Stimulated activated effector memory CD8-positive, alpha-beta T cell treated with anti-CD3 and anti-CD28 coated beads, Interleukin-12 subunit alpha, Interleukin-12 subunit beta, amount 100 ng/mL, for 72 hours (primary cell): ENCODE measurements around the gene MYOT.
A peak's percentile ranks its signal among the peaks of the same experiment; 100 is the strongest.

Source experiments
- ATAC-seq: fragments of 150-1000 bp; cut with Tn5 transposase; 2 replicates; pipeline ENCODE4 v1.10.0; 2021
- DNase-seq, 2 donors: peaks; one replicate each; pipeline ENCODE4 v3.0.0; 2021 to 2022; ENCODE audit warnings: low spot score in 2 of 2
- H3K27ac Mint-ChIP-seq: one replicate; pipeline ENCODE4 v1.8.0; 2022; ENCODE audit warnings: mild to moderate bottlenecking, mixed read lengths
- H3K36me3 Mint-ChIP-seq: one replicate; pipeline ENCODE4 v1.8.0; 2022; ENCODE audit warnings: mild to moderate bottlenecking, mixed read lengths
- H3K4me1 Mint-ChIP-seq: one replicate; pipeline ENCODE4 v1.8.0; 2022; ENCODE audit warnings: mixed read lengths
- H3K4me3 Mint-ChIP-seq: one replicate; pipeline ENCODE4 v1.8.0; 2022; ENCODE audit warnings: mild to moderate bottlenecking, mixed read lengths
- H3K9me3 Mint-ChIP-seq: one replicate; pipeline ENCODE4 v1.8.0; 2022; ENCODE audit warnings: mixed read lengths

Gene MYOT

GRCh38 chr5:137871571-137871970, 3.9 kb downstream of the MYOT start:
- DNase-seq (no peak), ATAC-seq (no peak)
- no peaks in the 10 kb centered on the region for H3K36me3 Mint-ChIP-seq
- no peaks in the 10 kb centered on the region for H3K9me3 Mint-ChIP-seq
- no peak overlapping the region for H3K4me3 Mint-ChIP-seq
- H3K4me1 Mint-ChIP-seq: no peaks in the 10 kb centered on the region
- no peak overlapping the region for H3K27ac Mint-ChIP-seq

DNA sequence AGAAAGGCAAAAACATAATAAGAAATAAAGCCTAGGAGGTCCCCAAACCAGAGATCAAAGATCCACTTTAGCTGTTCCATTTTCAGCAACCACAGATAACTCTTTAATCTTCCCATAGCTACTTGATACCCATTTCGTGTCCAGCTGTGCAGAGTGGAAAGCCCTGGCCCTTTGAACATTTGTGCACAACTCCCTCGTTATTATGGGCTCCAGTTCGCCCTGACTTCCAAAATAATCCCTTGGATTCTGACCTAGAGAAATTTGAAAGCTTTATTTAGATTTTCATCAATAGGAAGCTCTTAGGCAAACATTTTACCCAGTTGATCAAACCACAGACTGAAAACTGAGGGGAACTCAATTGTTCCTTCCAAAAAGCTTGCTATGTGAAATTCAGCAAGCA, 4.8 kb downstream of the MYOT start:
- no peak for DNase-seq
- Mint-ChIP-seq H3K27ac (no peak overlapping the region), H3K9me3 (no peaks in the 10 kb centered on the region), H3K36me3 (no peaks in the 10 kb centered on the region), H3K4me3 (no peak overlapping the region), H3K4me1 (no peaks in the 10 kb centered on the region)
- ATAC-seq: no peak

DNA sequence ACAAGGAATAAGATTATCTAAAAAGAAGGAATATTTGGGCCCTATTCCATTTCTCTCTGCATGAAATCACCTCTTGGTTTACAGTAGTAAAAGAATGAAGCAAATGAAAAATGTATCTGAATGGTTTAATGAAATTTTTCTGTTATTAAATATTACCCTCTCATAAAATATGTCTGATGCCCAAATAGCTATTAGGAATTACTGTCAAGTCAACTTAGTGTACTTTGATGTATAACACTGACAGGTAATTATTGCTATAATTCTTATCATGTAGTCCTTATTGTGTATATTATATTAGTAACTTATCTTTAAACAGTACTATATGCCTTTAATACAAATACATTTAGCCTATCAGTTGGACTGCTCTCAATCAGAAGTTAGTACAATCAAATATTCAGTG, 8.4 kb downstream of the MYOT start:
- no peaks in the 10 kb centered on the region for H3K9me3 Mint-ChIP-seq
- ATAC-seq (no peak), DNase-seq (no peak)
- no peak overlapping the region for H3K4me3 Mint-ChIP-seq
- no peaks in the 10 kb centered on the region for H3K4me1 Mint-ChIP-seq
- no peak overlapping the region for H3K27ac Mint-ChIP-seq
- H3K36me3 Mint-ChIP-seq: no peaks in the 10 kb centered on the region

DNA sequence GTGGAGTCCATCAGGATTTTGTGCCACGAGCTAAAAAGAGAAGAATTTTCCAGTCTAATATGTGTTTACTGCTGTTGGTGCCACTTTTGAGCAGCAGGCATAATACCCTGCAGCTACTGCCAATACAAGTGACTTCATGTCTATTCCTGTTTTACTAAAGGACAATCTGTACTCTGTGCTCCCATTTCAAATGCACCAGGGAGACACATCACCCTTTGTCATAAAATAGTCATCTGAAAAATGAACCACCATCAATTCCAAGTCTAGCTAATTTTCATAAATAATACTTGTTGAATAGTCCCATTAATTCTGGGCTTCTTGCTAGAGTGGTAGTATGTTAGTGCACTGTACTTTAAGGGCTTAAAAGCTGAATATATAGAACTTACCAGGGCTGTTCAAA, 12.7 kb downstream of the MYOT start:
- H3K27ac Mint-ChIP-seq: no peak overlapping the region
- H3K4me3 Mint-ChIP-seq: no peak overlapping the region
- DNase-seq: no peak

DNA sequence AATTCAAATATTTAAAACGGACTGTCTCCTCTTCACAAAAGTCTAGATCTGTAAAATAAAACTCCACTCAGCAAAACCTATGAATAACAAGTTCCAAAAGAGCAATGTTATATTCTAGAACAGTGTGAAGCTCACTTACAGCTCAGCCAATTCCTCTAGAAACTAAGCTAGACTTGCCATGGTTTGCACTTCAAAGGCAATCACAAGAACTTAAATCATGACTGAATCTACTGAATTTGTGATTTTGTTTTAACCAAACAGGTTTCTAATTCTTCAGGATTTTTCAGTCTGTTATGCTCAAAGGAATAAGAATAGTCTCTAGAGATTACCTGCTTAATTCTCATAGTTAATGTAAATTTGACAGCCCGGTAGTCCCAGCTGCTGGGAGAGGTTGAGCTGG, 20.2 kb downstream of the MYOT start:
- H3K36me3 Mint-ChIP-seq: no peaks in the 10 kb centered on the region
- DNase-seq (no peak), ATAC-seq (no peak)
- peak overlapping the region; percentile 79 for H3K4me3 Mint-ChIP-seq
- H3K4me1 Mint-ChIP-seq: peaks cover 6% of the 10 kb centered on the region
- H3K27ac Mint-ChIP-seq: peak overlapping the region; percentile 91
- no peaks in the 10 kb centered on the region for H3K9me3 Mint-ChIP-seq

More for the DNA sequence above, 12.7 kb downstream of the MYOT start:
- ATAC-seq: no peak
- Mint-ChIP-seq H3K4me1 (no peaks in the 10 kb centered on the region), H3K36me3 (no peaks in the 10 kb centered on the region), H3K9me3 (no peaks in the 10 kb centered on the region)

DNA sequence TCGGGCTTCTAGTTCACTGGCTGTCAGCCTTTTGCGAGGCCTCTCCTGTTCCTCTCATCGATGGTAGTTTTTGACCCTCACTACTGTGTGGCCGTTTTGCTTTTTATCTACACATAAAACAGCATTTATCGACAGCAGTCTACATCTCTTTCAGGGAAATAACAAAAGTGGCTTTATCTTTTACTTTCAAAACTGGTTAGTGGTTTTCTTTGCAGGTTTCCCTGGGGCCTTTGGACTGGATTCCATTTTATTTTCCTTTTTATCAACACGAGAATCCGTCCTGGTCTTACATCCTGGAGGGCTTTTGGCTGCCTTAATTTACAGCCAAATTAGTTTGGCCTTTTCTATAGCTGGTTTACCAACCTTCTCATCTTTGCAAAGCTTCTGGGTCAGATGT, 20.8 kb downstream of the MYOT start:
- peaks cover 6% of the 10 kb centered on the region for H3K4me1 Mint-ChIP-seq
- H3K9me3 Mint-ChIP-seq: no peaks in the 10 kb centered on the region
- H3K4me3 Mint-ChIP-seq: peak overlapping the region; percentile 79
- ATAC-seq: no peak
- peak overlapping the region; percentile 91 for H3K27ac Mint-ChIP-seq
- no peaks in the 10 kb centered on the region for H3K36me3 Mint-ChIP-seq
- no peak for DNase-seq

GRCh38 chr5:137888863-137889759, 21.5 kb downstream of the MYOT start, which contains the start of gene PKD2L2:
TSS of gene PKD2L2 (plus strand) at chr5:137889457. CDS start at chr5:137889492, 35 bp downstream.
- H3K9me3 Mint-ChIP-seq: no peaks in the 10 kb centered on the region
- peak within 1 kb of the TSS; percentile 79 for H3K4me3 Mint-ChIP-seq
- H3K4me1 Mint-ChIP-seq: peaks cover 6% of the 10 kb centered on the region
- ATAC-seq: peak; percentile 99
- H3K27ac Mint-ChIP-seq: peak within 1 kb of the TSS; percentile 91
- no peaks in the 10 kb centered on the region for H3K36me3 Mint-ChIP-seq
- peak; percentile 67 to 87 for DNase-seq

DNA sequence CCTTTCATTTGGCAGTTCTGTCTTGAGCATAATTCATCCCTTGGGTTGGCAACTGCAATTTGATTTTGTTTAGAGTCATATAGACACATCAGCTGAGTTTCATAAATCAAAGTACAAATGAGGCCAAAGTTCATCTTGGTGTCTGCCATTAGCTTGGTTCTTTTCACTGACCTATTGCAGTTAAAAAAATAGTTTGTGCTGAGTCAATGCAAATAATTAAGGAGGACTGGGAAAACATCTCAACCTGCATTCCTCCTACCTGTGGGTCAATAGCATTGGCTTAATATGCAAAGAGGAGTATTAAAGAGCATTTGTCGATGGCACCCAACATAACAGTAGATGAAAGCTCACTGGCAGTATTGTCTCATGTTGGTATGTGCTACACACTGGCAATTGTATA, 23.2 kb downstream of the MYOT start:
- ATAC-seq: no peak
- H3K27ac Mint-ChIP-seq: no peak overlapping the region
- H3K4me3 Mint-ChIP-seq: no peak overlapping the region
- H3K36me3 Mint-ChIP-seq: no peaks in the 10 kb centered on the region
- H3K4me1 Mint-ChIP-seq: peaks cover 6% of the 10 kb centered on the region
- no peaks in the 10 kb centered on the region for H3K9me3 Mint-ChIP-seq
- DNase-seq: no peak

- Mint-ChIP-seq H3K9me3 (no peaks in the 10 kb centered on the region), H3K36me3 (no peaks in the 10 kb centered on the region), H3K27ac (no peak overlapping the region), H3K4me1 (peaks cover 6% of the 10 kb centered on the region), H3K4me3 (no peak overlapping the region)
- ATAC-seq (no peak), DNase-seq (no peak)
These were observed 24.2 kb downstream of the MYOT start for GRCh38 chr5:137891849-137892248.

DNA sequence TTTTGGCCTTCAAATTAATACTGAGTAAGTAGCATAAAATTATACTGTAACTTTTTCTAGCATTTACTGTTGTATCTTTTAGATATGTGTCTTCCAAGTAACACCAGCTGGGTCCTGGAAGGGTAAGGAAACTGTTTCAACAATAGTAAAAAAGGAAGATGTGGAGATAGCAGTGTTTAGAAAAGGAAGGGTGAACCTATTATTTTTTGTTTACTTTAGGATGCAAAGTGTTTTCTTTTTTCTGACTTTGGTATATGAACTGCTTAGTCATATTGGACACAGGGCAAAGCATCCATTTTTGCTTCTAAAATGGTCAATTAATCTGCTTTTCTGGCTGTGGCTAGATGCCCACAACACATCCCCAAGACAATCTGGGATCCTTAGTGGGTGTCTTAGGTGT, 26.9 kb downstream of the MYOT start:
- Mint-ChIP-seq H3K9me3 (no peaks in the 10 kb centered on the region), H3K4me1 (no peaks in the 10 kb centered on the region), H3K4me3 (no peak overlapping the region), H3K27ac (no peak overlapping the region), H3K36me3 (no peaks in the 10 kb centered on the region)
- no peak for ATAC-seq
- no peak for DNase-seq

DNA sequence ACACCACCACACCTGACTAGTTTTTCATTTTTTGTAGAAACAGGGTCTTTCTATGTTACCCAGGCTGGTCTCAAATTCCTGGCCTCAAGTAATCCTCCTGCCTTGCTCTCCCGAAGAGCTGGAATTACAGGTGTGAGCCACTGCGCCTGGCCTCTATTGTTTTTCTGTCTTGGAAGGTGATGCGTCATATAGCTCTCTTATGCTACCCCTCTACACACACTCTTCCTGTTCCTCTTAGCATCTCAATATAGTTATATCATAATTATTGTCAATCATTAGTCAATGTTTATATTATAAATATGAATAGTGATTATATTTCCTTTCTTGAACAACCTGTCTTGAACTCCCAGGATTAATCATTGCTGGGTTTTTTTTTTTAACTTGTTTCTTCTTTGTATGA, 28.9 kb downstream of the MYOT start:
- no peaks in the 10 kb centered on the region for H3K36me3 Mint-ChIP-seq
- no peaks in the 10 kb centered on the region for H3K9me3 Mint-ChIP-seq
- ATAC-seq: no peak
- no peak overlapping the region for H3K27ac Mint-ChIP-seq
- DNase-seq: no peak
- H3K4me1 Mint-ChIP-seq: no peaks in the 10 kb centered on the region
- H3K4me3 Mint-ChIP-seq: no peak overlapping the region

GRCh38 chr5:137899493-137899892, 31.8 kb downstream of the MYOT start:
- DNase-seq (no peak), ATAC-seq (no peak)
- no peak overlapping the region for H3K27ac Mint-ChIP-seq
- no peaks in the 10 kb centered on the region for H3K36me3 Mint-ChIP-seq
- H3K4me1 Mint-ChIP-seq: no peaks in the 10 kb centered on the region
- H3K4me3 Mint-ChIP-seq: no peak overlapping the region
- H3K9me3 Mint-ChIP-seq: no peaks in the 10 kb centered on the region

DNA sequence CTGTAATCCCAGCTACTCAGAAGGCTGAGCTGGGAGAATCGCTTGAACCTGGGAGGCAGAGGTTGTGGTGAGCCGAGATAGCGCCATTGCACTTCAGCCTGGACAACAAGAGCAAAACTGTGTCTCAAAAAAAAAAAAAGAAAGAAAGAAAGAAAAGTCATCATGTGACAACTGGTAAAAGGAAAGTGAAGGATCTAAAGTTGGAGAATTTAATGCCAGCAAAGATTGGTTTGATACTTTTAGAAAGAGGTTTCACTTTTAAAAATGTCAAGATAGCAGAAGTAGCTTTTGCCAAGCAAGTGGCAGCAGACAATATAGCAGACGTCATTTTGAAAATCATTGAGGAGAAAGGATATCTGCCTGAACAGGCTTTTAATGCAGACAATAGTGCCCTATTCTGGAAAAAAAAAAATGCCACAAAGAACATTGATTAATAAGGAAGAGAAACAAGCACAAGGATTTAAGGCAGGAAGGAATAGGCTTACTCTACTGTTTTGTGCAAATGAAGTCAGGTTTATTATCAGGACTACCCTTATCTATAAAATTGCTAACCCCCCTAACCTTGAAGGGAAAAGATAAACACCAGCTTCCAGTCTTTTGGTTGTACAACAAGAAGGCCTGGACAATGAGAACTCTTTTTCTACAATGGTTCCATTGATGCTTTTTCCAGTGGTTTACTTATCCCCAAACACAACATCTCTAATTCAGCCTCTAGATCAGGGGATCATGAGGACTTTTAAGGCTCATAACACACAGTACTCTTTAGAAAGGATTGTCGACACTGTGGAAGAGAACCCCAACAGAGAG, 33.6 kb downstream of the MYOT start:
- Mint-ChIP-seq H3K4me1 (no peaks in the 10 kb centered on the region), H3K27ac (no peak overlapping the region), H3K9me3 (no peaks in the 10 kb centered on the region), H3K36me3 (no peaks in the 10 kb centered on the region), H3K4me3 (no peak overlapping the region)
- DNase-seq (no peak), ATAC-seq (no peak)

DNA sequence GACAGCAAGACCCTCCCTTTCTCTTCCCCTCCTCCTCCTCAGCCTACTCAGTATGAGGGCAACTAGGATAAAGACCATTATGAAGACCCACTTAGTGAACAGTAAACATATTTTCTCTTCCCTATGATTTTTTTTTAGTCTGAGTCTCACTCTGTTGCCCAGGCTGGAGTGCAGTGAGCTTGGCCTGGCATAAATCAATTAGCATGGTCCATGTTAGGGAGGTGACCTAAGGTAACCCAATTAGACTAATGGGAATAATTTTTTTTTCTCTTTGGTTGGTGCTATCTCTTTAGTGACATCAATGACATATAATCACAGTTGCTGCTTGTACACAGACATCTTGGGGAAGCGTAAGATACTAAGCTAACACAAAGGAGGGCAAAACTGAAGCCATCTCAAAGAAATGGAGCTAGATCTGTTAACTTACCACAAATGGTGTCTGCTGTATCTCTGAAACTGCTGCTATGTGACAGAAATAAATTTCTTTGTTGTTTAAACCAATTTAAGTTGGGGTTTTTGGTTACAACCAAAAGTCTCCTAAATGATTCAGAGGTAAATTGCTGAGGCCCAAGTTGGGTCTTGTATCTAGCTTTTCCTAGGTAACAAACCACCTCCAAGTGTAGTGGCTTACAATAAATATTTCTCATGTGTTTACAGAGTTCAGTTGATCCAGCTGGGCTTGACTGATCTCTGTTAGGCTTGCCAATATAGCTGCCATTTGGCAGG, 34.9 kb downstream of the MYOT start:
- no peak overlapping the region for H3K27ac Mint-ChIP-seq
- DNase-seq (no peak), ATAC-seq (no peak)
- H3K9me3 Mint-ChIP-seq: no peaks in the 10 kb centered on the region
- H3K4me3 Mint-ChIP-seq: no peak overlapping the region
- H3K4me1 Mint-ChIP-seq: no peaks in the 10 kb centered on the region
- H3K36me3 Mint-ChIP-seq: no peaks in the 10 kb centered on the region

DNA sequence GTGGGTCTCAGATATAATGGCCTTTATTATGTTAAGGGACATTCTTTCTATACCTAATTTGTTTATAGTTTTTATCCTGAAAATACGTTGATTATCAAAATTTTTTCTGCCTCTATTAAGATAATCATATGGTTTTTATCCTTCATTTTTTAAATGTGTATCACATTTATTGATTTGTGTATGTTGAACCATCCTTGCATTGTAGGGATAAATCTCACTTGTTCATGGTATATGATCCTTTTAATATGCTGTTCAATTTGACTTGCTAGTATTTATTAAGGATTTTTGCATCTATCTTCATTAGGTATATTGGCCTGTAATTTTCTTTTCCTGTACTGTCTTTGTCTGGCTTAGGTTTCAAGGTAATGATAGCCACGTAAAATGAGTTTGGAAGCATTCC, 47.1 kb downstream of the MYOT start:
- ATAC-seq (no peak), DNase-seq (no peak)
- Mint-ChIP-seq H3K4me3 (no peak overlapping the region), H3K36me3 (no peaks in the 10 kb centered on the region), H3K4me1 (no peaks in the 10 kb centered on the region), H3K27ac (no peak overlapping the region), H3K9me3 (peaks cover 13% of the 10 kb centered on the region)
